H9 (cell line): ENCODE data around the gene RSPRY1. TPM values are rescaled to one million over a fixed set of nuclear protein-coding genes. Genes with fewer than 3 reads are reported as not detected.

Source experiments
- DNase-seq: peaks from one replicate; pipeline ENCODE4 v3.0.0-alpha.2; 2017
- H2AFZ ChIP-seq: one replicate; pipeline ENCODE4 v1.6.1; 2013; ENCODE audit warnings: mild to moderate bottlenecking, low read length, control low read depth, moderate library complexity
- H2AK5ac ChIP-seq: 2 replicates; pipeline ENCODE4 v1.6.1; 2013; ENCODE audit warnings: low read length, control low read depth, mixed read lengths; ENCODE audit not compliant: insufficient read length
- H2BK120ac ChIP-seq: one replicate; pipeline ENCODE4 v1.6.1; 2013; ENCODE audit warnings: low read depth, mild to moderate bottlenecking, low read length, control low read depth, inconsistent platforms; ENCODE audit not compliant: poor library complexity, severe bottlenecking
- H2BK12ac ChIP-seq: 2 replicates; pipeline ENCODE4 v1.6.1; 2013; ENCODE audit warnings: low read length, control low read depth, mixed read lengths, low read depth; ENCODE audit not compliant: insufficient read length
- H2BK15ac ChIP-seq: 2 replicates; pipeline ENCODE4 v1.6.1; 2013; ENCODE audit warnings: low read depth, low read length, control low read depth
- H2BK20ac ChIP-seq: one replicate; pipeline ENCODE4 v1.6.1; 2013; ENCODE audit warnings: low read depth, mild to moderate bottlenecking, low read length, control low read depth, inconsistent platforms; ENCODE audit not compliant: poor library complexity, severe bottlenecking
- H2BK5ac ChIP-seq: 2 replicates; pipeline ENCODE4 v1.6.1; 2013; ENCODE audit warnings: low read length, control low read depth, mixed read lengths; ENCODE audit not compliant: insufficient read length
- H3K14ac ChIP-seq: 2 replicates; pipeline ENCODE4 v1.6.1; 2013; ENCODE audit warnings: low read length, control low read depth; ENCODE audit not compliant: insufficient read depth
- H3K18ac ChIP-seq: 2 replicates; pipeline ENCODE4 v1.6.1; 2013; ENCODE audit warnings: low read depth, mild to moderate bottlenecking, mixed read lengths, low read length, control low read depth; ENCODE audit not compliant: insufficient read length
- H3K23ac ChIP-seq: 2 replicates; pipeline ENCODE4 v1.6.1; 2013; ENCODE audit warnings: low read length, control low read depth, mixed read lengths, low read depth; ENCODE audit not compliant: insufficient read length
- H3K23me2 ChIP-seq: 2 replicates; pipeline ENCODE4 v1.6.1; 2013; ENCODE audit warnings: low read depth, mild to moderate bottlenecking, mixed read lengths, low read length, control low read depth; ENCODE audit not compliant: insufficient read length, poor library complexity, severe bottlenecking
- H3K27ac ChIP-seq: 2 replicates; pipeline ENCODE4 v1.5.1; 2013; ENCODE audit warnings: low read length, control low read depth, mixed read lengths, low read depth; ENCODE audit not compliant: insufficient read length
- H3K27me3 ChIP-seq: 2 replicates; pipeline ENCODE4 v1.6.1; 2013; ENCODE audit warnings: low read length, control low read depth, inconsistent platforms; ENCODE audit not compliant: insufficient read depth
- H3K4ac ChIP-seq: 2 replicates; pipeline ENCODE4 v1.6.1; 2013; ENCODE audit warnings: low read depth, mild to moderate bottlenecking, control low read depth, inconsistent platforms, low read length, moderate library complexity
- H3K4me1 ChIP-seq: 2 replicates; pipeline ENCODE4 v1.6.1; 2013; ENCODE audit warnings: low read length, control low read depth, inconsistent platforms; ENCODE audit not compliant: insufficient read depth
- H3K4me2 ChIP-seq: 2 replicates; pipeline ENCODE4 v1.6.1; 2013; ENCODE audit warnings: low read length, control low read depth, mixed read lengths; ENCODE audit not compliant: insufficient read length, insufficient read depth
- H3K56ac ChIP-seq: 2 replicates; pipeline ENCODE4 v1.6.1; 2013; ENCODE audit warnings: low read depth, mild to moderate bottlenecking, mixed read lengths, low read length, control low read depth; ENCODE audit not compliant: insufficient read length
- H3K79me1 ChIP-seq: 2 replicates; pipeline ENCODE4 v1.6.1; 2013; ENCODE audit warnings: low read depth, mild to moderate bottlenecking, moderate library complexity, low read length, control low read depth, inconsistent platforms; ENCODE audit not compliant: insufficient read depth, poor library complexity, severe bottlenecking
- H3K79me2 ChIP-seq: 2 replicates; pipeline ENCODE4 v1.6.1; 2013; ENCODE audit warnings: low read length, control low read depth, inconsistent platforms; ENCODE audit not compliant: insufficient read depth
- H3K9ac ChIP-seq: 2 replicates; pipeline ENCODE4 v1.6.1; 2013; ENCODE audit warnings: low read length, control low read depth, mixed read lengths; ENCODE audit not compliant: insufficient read length; ENCODE audit errors: extremely low read depth
- H3K9me3 ChIP-seq: one replicate; pipeline ENCODE4 v1.6.1; 2013; ENCODE audit warnings: low read depth, low read length, inconsistent platforms; ENCODE audit not compliant: control insufficient read depth
- H3T11ph ChIP-seq: one replicate; pipeline ENCODE4 v1.6.1; 2013; ENCODE audit warnings: mild to moderate bottlenecking, low read length, control low read depth, inconsistent platforms
- H4K20me1 ChIP-seq: one replicate; pipeline ENCODE4 v1.6.1; 2013; ENCODE audit not compliant: control insufficient read depth, insufficient read length, insufficient read depth
- H4K5ac ChIP-seq: 2 replicates; pipeline ENCODE4 v1.6.1; 2013; ENCODE audit warnings: low read depth, mild to moderate bottlenecking, mixed read lengths, low read length, control low read depth; ENCODE audit not compliant: insufficient read length
- H4K8ac ChIP-seq: replicated peaks from 2 replicates; pipeline ENCODE4 v1.6.1; 2013; ENCODE audit warnings: low read length, control low read depth, mixed read lengths, low read depth; ENCODE audit not compliant: insufficient read length
- H4K91ac ChIP-seq: 2 replicates; pipeline ENCODE4 v1.6.1; 2013; ENCODE audit warnings: low read depth, mild to moderate bottlenecking, moderate library complexity, mixed read lengths, low read length, control low read depth; ENCODE audit not compliant: insufficient read length
- H3K27ac Mint-ChIP-seq, 3 experiments: 2 replicates in 2 of 3; 3 replicates in 1 of 3; pipeline ENCODE4 v1.8.0; 2020 to 2021; ENCODE audit warnings: mixed read lengths in 3 of 3, mild to moderate bottlenecking in 1 of 3, moderate library complexity in 1 of 3
- H3K27me3 Mint-ChIP-seq: 2 replicates; pipeline ENCODE4 v1.8.0; 2021; ENCODE audit warnings: low read depth, mild to moderate bottlenecking, moderate library complexity, mixed read lengths
- H3K36me3 Mint-ChIP-seq, 3 experiments: 2 replicates in 2 of 3; 3 replicates in 1 of 3; pipeline ENCODE4 v1.8.0; 2020 to 2021; ENCODE audit warnings: low read depth in 3 of 3, mixed read lengths in 3 of 3; ENCODE audit not compliant: insufficient read depth in 1 of 3
- H3K4me1 Mint-ChIP-seq, 2 experiments: 2 replicates each; pipeline ENCODE4 v1.8.0; 2020; ENCODE audit warnings: mixed read lengths in 2 of 2
- H3K4me3 Mint-ChIP-seq, 2 experiments: 2 replicates in 1 of 2; 3 replicates in 1 of 2; pipeline ENCODE4 v1.8.0; 2020 to 2021; ENCODE audit warnings: mild to moderate bottlenecking in 2 of 2, mixed read lengths in 2 of 2, moderate library complexity in 1 of 2
- H3K9me3 Mint-ChIP-seq, 2 experiments: 2 replicates in 1 of 2; 3 replicates in 1 of 2; pipeline ENCODE4 v1.8.0; 2020; ENCODE audit warnings: mild to moderate bottlenecking in 2 of 2, mixed read lengths in 2 of 2, moderate library complexity in 1 of 2
- WGBS: extraction: QIAGEN DNeasy Blood & Tissue Kit; methylation state at CpG from one replicate; pipeline ENCODE4 v1.1.7; 2013; ENCODE audit warnings: missing lambda C conversion rate, low lambda C conversion rate, mixed read lengths; ENCODE audit not compliant: insufficient read length; ENCODE audit errors: extremely low coverage; 5-methylcytosine and 5-hydroxymethylcytosine counted together
- total RNA-seq: library from RNA; stranded (reverse); gene quantifications from 2 replicates; pipeline ENCODE4 v1.2.1, GENCODE V29; 2021
- TF ChIP-seq, protein P1 (sequence below): fragments of 200-600 bp; sonication (generic); conservative IDR thresholded peaks from 3 replicates; pipeline ENCODE4 v1.8.0; 2021; ENCODE audit warnings: antibody characterized with exemption, mild to moderate bottlenecking

Gene RSPRY1
- total RNA-seq, 1 experiment from 2014 or later, result 36.1 TPM

DNA sequence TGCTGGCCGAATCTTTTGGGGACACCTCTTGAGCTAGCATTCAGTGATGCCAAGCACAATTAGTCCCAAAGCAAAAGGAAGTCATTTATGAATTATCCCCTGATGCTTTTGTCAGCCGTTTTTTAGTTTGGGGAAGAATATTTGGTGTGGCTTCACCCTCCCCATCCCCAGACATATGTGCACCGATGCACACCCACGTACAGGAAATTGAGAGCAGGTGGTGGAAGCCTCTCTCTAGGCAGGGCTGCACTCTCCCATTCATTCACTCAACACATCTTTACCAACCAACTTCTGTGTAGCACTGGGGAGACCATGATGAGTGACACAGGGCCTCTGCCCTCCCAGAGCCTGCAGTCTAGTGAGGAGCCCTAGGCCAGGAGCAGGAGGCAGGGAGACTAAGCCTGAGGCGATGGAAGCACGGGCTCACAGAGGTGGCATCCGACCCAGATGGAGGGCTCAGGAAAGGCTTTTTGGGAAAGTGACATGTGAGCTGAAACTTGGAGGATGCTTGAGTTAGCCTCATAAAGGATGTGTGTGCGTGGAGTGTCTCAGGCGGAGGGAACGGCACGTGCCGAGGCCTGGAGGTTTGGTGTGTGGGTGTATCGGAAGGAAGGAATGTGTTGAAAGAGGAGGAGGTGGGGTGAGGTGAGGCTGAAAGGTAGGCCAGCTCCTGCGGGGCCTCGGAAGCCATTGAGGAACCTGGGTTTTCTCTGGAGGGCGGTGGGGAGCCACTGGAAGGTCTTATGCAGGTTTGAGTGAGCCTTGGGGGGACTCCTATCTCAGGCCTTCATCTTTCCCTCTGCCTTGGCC, 44.1 kb upstream of the RSPRY1 start:
- no peak for DNase-seq
- Mint-ChIP-seq H3K27ac (peak overlapping the region in 2 of 3 experiments; percentile 29 to 63; a peak in 2 of 7 replicates), H3K27me3 (no peaks in the 10 kb centered on the region; the same call in none of the 2 replicates), H3K36me3 (no peaks in the 10 kb centered on the region; a peak in 1 of 7 replicates), H3K4me3 (no peak overlapping the region; a peak in 1 of 5 replicates), H3K4me1 (peaks cover 19 to 25% of the 10 kb centered on the region in 2 experiments), H3K9me3 (no peaks in the 10 kb centered on the region)
- Histone ChIP-seq H2BK12ac (no peak overlapping the region), H3K79me1 (no peaks in the 10 kb centered on the region), H3K4me2 (no peak overlapping the region), H3K27ac (no peak overlapping the region), H3K14ac (no peak overlapping the region), H3K18ac (no peak overlapping the region), H3T11ph (no peak overlapping the region), H3K56ac (no peak overlapping the region), H4K8ac (no peak overlapping the region), H2BK15ac (no peak overlapping the region), H3K4me1 (peaks cover 2% of the 10 kb centered on the region; the same call in 1 of the 2 replicates), H2BK5ac (no peak overlapping the region), H3K27me3 (no peaks in the 10 kb centered on the region), H2AFZ (no peak overlapping the region), H2AK5ac (no peak overlapping the region), H3K79me2 (no peaks in the 10 kb centered on the region), H4K91ac (no peak overlapping the region), H4K5ac (no peak overlapping the region), H4K20me1 (no peaks in the 10 kb centered on the region), H2BK20ac (no peak overlapping the region), H3K9me3 (no peaks in the 10 kb centered on the region), H3K4ac (no peak overlapping the region), H2BK120ac (no peak overlapping the region), H3K9ac (no peak overlapping the region), H3K23ac (no peak overlapping the region), H3K23me2 (no peaks in the 10 kb centered on the region)
- WGBS, result no CpG with 5 or more reads among the region's 16 CpGs
- TF ChIP-seq, protein P1, sequence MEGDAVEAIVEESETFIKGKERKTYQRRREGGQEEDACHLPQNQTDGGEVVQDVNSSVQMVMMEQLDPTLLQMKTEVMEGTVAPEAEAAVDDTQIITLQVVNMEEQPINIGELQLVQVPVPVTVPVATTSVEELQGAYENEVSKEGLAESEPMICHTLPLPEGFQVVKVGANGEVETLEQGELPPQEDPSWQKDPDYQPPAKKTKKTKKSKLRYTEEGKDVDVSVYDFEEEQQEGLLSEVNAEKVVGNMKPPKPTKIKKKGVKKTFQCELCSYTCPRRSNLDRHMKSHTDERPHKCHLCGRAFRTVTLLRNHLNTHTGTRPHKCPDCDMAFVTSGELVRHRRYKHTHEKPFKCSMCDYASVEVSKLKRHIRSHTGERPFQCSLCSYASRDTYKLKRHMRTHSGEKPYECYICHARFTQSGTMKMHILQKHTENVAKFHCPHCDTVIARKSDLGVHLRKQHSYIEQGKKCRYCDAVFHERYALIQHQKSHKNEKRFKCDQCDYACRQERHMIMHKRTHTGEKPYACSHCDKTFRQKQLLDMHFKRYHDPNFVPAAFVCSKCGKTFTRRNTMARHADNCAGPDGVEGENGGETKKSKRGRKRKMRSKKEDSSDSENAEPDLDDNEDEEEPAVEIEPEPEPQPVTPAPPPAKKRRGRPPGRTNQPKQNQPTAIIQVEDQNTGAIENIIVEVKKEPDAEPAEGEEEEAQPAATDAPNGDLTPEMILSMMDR, result no peak
